HepG2 (cell line): ENCODE results near the gene CADPS. TPM values are rescaled to one million over a fixed set of nuclear protein-coding genes. Genes with fewer than 3 reads are reported as not detected.

ENCODE experiments used
- ATAC-seq: fragments of 200-7000 bp; cut with Tn5 transposase; 3 replicates; pipeline ENCODE4 v1.9.1; 2020; ENCODE audit warnings: mild to moderate bottlenecking, moderate library complexity
- BruUV-seq: library from RNA; stranded (reverse); fragments of 400-500 nt; replicated peaks from 2 replicates; lab custom pipeline; 2021; lab: Mats Ljungman, UMichigan
- CTCF ChIA-PET: fragments of 300-600 bp; formaldehyde crosslinking; extraction: SDS; loops from one replicate; lab custom pipeline; 2021; ENCODE audit warnings: low total read pairs, inconsistent platforms, low intra/inter-chr PET ratio; lab: Yijun Ruan, JAX
- POLR2A ChIA-PET: fragments of 350-600 bp; sonication (Branson Sonifier 250); formaldehyde crosslinking; loops from one replicate; lab custom pipeline; 2020; ENCODE audit warnings: antibody characterized with exemption, inconsistent platforms; lab: Yijun Ruan, JAX
- DNase-seq: peaks from one replicate; pipeline ENCODE4 v3.0.0-alpha.2; 2015; ENCODE audit warnings: low spot score
- FAIRE-seq: peaks from 3 replicates; lab custom pipeline; 2011; peaks lifted over from hg19 to GRCh38; lab: Jason Lieb, UNC
- H2AFZ ChIP-seq: one replicate; pipeline ENCODE4 v1.6.1; 2011; ENCODE audit warnings: low read length, inconsistent platforms
- H3K27ac ChIP-seq: fragments of 300-600 bp; 3 replicates; pipeline ENCODE4 v1.8.0; 2011; ENCODE audit warnings: mixed run types, mild to moderate bottlenecking, mixed read lengths, low read length, inconsistent platforms; ENCODE audit not compliant: insufficient read depth; ENCODE audit errors: extremely low read length
- H3K27me3 ChIP-seq, 2 experiments: fragments of 200-600 bp in 1 of 2; 2 replicates in 1 of 2; 3 replicates in 1 of 2; pipeline versions ENCODE4 v1.6.0 to v1.8.0; 2011; ENCODE audit warnings: low read length in 2 of 2, mild to moderate bottlenecking in 2 of 2, moderate library complexity in 2 of 2, inconsistent platforms in 1 of 2; ENCODE audit not compliant: insufficient read depth in 2 of 2, control insufficient read depth in 1 of 2
- H3K36me3 ChIP-seq, 2 experiments: fragments of 200-600 bp in 1 of 2; replicated peaks in 1 of 2; 2 replicates in 1 of 2; 3 replicates in 1 of 2; pipeline versions ENCODE4 v1.5.1 to v1.8.0; 2011; ENCODE audit warnings: low read length in 2 of 2, inconsistent platforms in 1 of 2; ENCODE audit not compliant: insufficient read depth in 2 of 2, control insufficient read depth in 1 of 2
- H3K4me1 ChIP-seq: 2 replicates; pipeline ENCODE4 v1.5.1; 2012; ENCODE audit warnings: low read length, inconsistent platforms; ENCODE audit not compliant: insufficient read depth
- H3K4me2 ChIP-seq: 2 replicates; pipeline ENCODE4 v1.6.0; 2011; ENCODE audit warnings: low read depth, low read length, inconsistent platforms
- H3K4me3 ChIP-seq, 3 experiments: fragments of 200-600 bp in 1 of 3; sonication (generic), shearing (Covaris generic) in 1 of 3; replicated peaks in 1 of 3; 2 replicates each; pipeline ENCODE4 v1.5.1; 2011 to 2016; ENCODE audit warnings: low read length in 3 of 3, inconsistent platforms in 2 of 3, low read depth in 2 of 3, mild to moderate bottlenecking in 2 of 3, control low read depth in 1 of 3, mixed read lengths in 1 of 3; ENCODE audit not compliant: insufficient read depth in 1 of 3
- H3K79me2 ChIP-seq: one replicate; pipeline ENCODE4 v1.6.1; 2011; ENCODE audit warnings: low read length, inconsistent platforms; ENCODE audit not compliant: insufficient read depth
- H3K9ac ChIP-seq: 2 replicates; pipeline ENCODE4 v1.6.0; 2011; ENCODE audit warnings: mild to moderate bottlenecking, low read depth, low read length, inconsistent platforms; ENCODE audit not compliant: insufficient read depth
- H3K9me3 ChIP-seq: 2 replicates; pipeline ENCODE4 v1.5.1; 2012; ENCODE audit warnings: mild to moderate bottlenecking, low read length
- H4K20me1 ChIP-seq: 2 replicates; pipeline ENCODE4 v1.6.0; 2011; ENCODE audit warnings: inconsistent platforms, mild to moderate bottlenecking, low read length, moderate library complexity; ENCODE audit not compliant: insufficient read depth
- CEBPB ChIP-seq: IDR thresholded peaks from 2 replicates; pipeline ENCODE4 v1.6.1; 2011; ENCODE audit warnings: low read depth, low read length, improper control_type of control experiment, borderline replicate concordance
- RBAK ChIP-seq: sonication (generic); formaldehyde crosslinking; IDR thresholded peaks from 2 replicates; pipeline ENCODE4 v1.5.1; 2020; ENCODE audit warnings: mild to moderate bottlenecking, missing genetic modification reagents
- SNAPC4 ChIP-seq: sonication (generic); formaldehyde crosslinking; IDR thresholded peaks from 2 replicates; pipeline ENCODE4 v1.4.0; 2020; ENCODE audit warnings: mild to moderate bottlenecking, missing genetic modification reagents
- WGBS: methylation state at CpG from one replicate; pipeline ENCODE4 v1.1.6; 2017; ENCODE audit warnings: low lambda C conversion rate; 5-methylcytosine and 5-hydroxymethylcytosine counted together
- in situ Hi-C: cut with HindIII; loops from 2 replicates; pipeline ENCODE4 v1.10.0; 2017; ENCODE audit warnings: low pct_unique_long_range_greater_than_20kb; ENCODE audit not compliant: extremely low pct_ligation_motif_present
- intact Hi-C: fragments of 100-400 bp; cut with micrococcal nuclease; formaldehyde crosslinking; loops from one replicate; pipeline ENCODE4 v1.10.0; 2022; ENCODE audit not compliant: unreplicated experiment
- polyA plus RNA-seq, 8 experiments: library from polyadenylated mRNA; depleted of rRNA in 3 of 8; stranded (reverse) in 7 of 8; unstranded in 1 of 8; fragments of >200 nt; fragmentation: Illumina TruSeq in 4 of 8; extraction: Trizol in 4 of 8; gene quantifications; 2 replicates each; pipeline versions ENCODE4 v1.2.1 to v1.2.3, GENCODE V29; 2011 to 2016; ENCODE audit warnings: low read depth in 4 of 8, missing spikeins in 1 of 8, mixed read lengths in 1 of 8; ENCODE audit not compliant: insufficient read depth in 1 of 8
- total RNA-seq, 5 experiments: library from RNA; depleted of rRNA; stranded (reverse); fragments of >200 nt; fragmentation: Illumina TruSeq; extraction: Trizol; gene quantifications; 2 replicates each; pipeline ENCODE4 v1.2.3, GENCODE V29; 2016; ENCODE audit warnings: low read depth in 1 of 5

The CADPS gene
- total and polyA plus RNA-seq, 2 of the 13 experiments (the other 11 are each of a cell fraction or from before 2014, with no cell fraction given) = not detected

- Histone ChIP-seq H3K9me3 (no peaks in the 10 kb centered on the region), H3K4me1 (no peaks in the 10 kb centered on the region), H3K79me2 (no peaks in the 10 kb centered on the region), H2AFZ (no peak overlapping the region), H3K4me2 (no peak overlapping the region), H3K36me3 (no peaks in the 10 kb centered on the region), H4K20me1 (no peaks in the 10 kb centered on the region), H3K4me3 (no peak overlapping the region), H3K27me3 (0 out of 5 replicates have a peak, but pooled peaks cover 0 to 4% of the 10 kb centered on the region in 2 experiments), H3K27ac (no peak overlapping the region), H3K9ac (no peak overlapping the region)
- intact Hi-C loops (no loop called here), in situ Hi-C loops (no loop called here)
- BruUV-seq = no TSS peak
- DNase-seq = no peak
- no CpG with 5 or more reads among the region's 8 CpGs for WGBS
- no peak for FAIRE-seq
- POLR2A ChIA-PET = no interaction called here
- no peak for ATAC-seq
- TF ChIP-seq SNAPC4 (no peak), CEBPB (peak; percentile 45; the same call in 1 of the 2 replicates), RBAK (no peak)
- CTCF ChIA-PET = no interaction called here
These were observed 287.6 kb downstream of the CADPS start for GRCh38 chr3:62587579-62588031.
